ENCODE measurements around the gene PITX3. TPM values are rescaled to one million over a fixed set of nuclear protein-coding genes. Genes with fewer than 3 reads are reported as not detected.

Gene PITX3
- total and polyA plus RNA-seq, 9 of the 15 experiments (the other 6 are each of a cell fraction or from before 2014, with no cell fraction given), result 0.30 to 0.98 (median 0.95) TPM; not detected in 6

DNA sequence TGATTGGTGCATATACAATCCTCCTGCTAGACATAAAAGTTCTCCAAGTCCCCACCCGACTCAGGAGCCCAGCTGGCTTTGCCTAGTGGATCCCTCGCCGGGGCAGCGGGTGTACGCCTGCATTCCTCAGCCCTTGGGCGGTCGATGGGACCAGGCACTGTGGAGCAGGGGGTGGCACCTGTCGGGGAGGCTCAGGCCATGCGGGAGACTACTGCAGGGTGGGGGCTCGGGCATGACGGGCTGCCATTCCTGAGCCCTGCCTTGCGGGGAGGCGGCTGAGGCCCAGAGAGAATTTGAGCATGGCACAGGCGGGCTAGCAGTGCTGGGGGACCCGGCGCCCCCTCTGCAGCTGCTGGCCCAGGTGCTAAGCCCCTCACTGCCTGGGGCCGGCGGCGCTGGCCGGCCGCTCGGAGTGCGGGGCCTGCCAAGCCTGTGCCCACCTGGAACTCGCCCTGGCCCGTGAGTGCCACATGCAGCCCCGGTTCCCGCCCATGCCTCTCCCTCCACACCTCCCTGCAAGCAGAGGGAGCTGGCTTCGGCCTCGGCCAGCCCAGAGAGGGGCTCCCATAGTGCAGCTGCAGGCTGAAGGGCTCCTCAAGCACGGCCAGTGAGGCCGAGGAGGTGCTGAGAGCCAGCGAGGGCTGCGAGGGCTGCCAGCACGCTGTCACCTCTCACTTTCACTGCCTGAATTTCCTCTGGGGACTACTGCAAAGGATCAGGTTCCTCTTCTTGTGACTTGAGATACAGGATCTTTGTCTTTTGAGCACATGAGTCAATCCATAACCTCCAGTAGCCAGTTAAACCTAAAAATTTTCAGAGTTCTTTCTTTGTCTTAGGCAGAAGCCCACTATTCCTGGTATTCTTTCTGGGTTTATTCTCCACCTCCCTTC lies 40.3 kb downstream of the PITX3 start:
- BruUV-seq (replicated peaks), result no TSS peak
- no peak for FAIRE-seq
- no peaks in the 10 kb centered on the region for H3K79me2 ChIP-seq (ENCODE audit: control insufficient read depth, insufficient read depth, low read length)
- no peaks in the 10 kb centered on the region for H3K36me3 ChIP-seq (ENCODE audit: control insufficient read depth, insufficient read depth, low read length)
- no peak overlapping the region for H3K4me2 ChIP-seq (ENCODE audit: insufficient read depth, low read length)
- ChIA-PET POLR2A (no interaction called here), CTCF (ENCODE audit: low intra/inter-chr PET ratio) (no interaction called here)
- H3K9me1 ChIP-seq (ENCODE audit: control insufficient read depth, insufficient read depth, low read length), result no peaks in the 10 kb centered on the region
- H3K27ac ChIP-seq (ENCODE audit: extremely low read depth, low read depth, low read length), result no peak overlapping the region
- in situ Hi-C loops (cut with MboI), result no loop called here
- WGBS (ENCODE audit: insufficient coverage, low coverage, missing lambda C conversion rate), result 3% methylated on average over 12 of the region's 34 CpGs
- no peaks in the 10 kb centered on the region for H4K20me1 ChIP-seq (replicated peaks; ENCODE audit: control insufficient read depth, insufficient read depth, low read length)
- H3K9me3 ChIP-seq (replicated peaks; ENCODE audit: control insufficient read depth, insufficient read depth, low read depth, low read length), result no peaks in the 10 kb centered on the region; the same call in 1 of the 2 replicates
- peaks cover 0 to 7% of the 10 kb centered on the region in 2 experiments; a peak in 2 of 5 replicates for H3K4me1 ChIP-seq (replicated peaks in 1 of 2; ENCODE audit: control insufficient read depth in 2 of 2, insufficient read depth in 2 of 2, low read length in 2 of 2)
- intact Hi-C loops (cut with micrococcal nuclease), result no loop called here
- no peak overlapping the region for H3K9ac ChIP-seq (ENCODE audit: insufficient read depth in 1 of 2, low read depth in 2 of 2, low read length in 2 of 2)
- ATAC-seq, result no peak
- no peak overlapping the region for H3K4me3 ChIP-seq
- no peak overlapping the region for H2AFZ ChIP-seq (ENCODE audit: low read depth, low read length)
- DNase-seq (ENCODE audit: extremely low read depth in 1 of 4, low spot score in 3 of 4), result no peak
- peaks cover 0 to 14% of the 10 kb centered on the region in 2 experiments; a peak in 2 of 5 replicates for H3K27me3 ChIP-seq (ENCODE audit: control insufficient read depth in 2 of 2, insufficient read depth in 2 of 2, low read length in 2 of 2)
- TF ChIP-seq RB1 (IDR thresholded peaks at IDR 0.05; ENCODE audit: low read depth), result no peak
- no peak for TF ChIP-seq POLR3A (IDR thresholded peaks at IDR 0.05; ENCODE audit: borderline replicate concordance, extremely low read depth, insufficient read depth, insufficient read length)
- TF ChIP-seq RNF2 (IDR thresholded peaks at IDR 0.05), result no peak
- TF ChIP-seq SMAD4 (CRISPR knock-in tag; conservative IDR thresholded peaks at IDR 0.05), result no peak
- no peak for TF ChIP-seq ETS2 (tag; IDR thresholded peaks at IDR 0.05; ENCODE audit: borderline replicate concordance, poor library complexity, severe bottlenecking)
- TF ChIP-seq, protein P1, sequence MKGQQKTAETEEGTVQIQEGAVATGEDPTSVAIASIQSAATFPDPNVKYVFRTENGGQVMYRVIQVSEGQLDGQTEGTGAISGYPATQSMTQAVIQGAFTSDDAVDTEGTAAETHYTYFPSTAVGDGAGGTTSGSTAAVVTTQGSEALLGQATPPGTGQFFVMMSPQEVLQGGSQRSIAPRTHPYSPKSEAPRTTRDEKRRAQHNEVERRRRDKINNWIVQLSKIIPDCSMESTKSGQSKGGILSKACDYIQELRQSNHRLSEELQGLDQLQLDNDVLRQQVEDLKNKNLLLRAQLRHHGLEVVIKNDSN (CRISPR knock-in tag; IDR thresholded peaks at IDR 0.05), result no peak
- no peak for TF ChIP-seq FOSL1 (tag; conservative IDR thresholded peaks at IDR 0.05)
- TF ChIP-seq, protein P2, sequence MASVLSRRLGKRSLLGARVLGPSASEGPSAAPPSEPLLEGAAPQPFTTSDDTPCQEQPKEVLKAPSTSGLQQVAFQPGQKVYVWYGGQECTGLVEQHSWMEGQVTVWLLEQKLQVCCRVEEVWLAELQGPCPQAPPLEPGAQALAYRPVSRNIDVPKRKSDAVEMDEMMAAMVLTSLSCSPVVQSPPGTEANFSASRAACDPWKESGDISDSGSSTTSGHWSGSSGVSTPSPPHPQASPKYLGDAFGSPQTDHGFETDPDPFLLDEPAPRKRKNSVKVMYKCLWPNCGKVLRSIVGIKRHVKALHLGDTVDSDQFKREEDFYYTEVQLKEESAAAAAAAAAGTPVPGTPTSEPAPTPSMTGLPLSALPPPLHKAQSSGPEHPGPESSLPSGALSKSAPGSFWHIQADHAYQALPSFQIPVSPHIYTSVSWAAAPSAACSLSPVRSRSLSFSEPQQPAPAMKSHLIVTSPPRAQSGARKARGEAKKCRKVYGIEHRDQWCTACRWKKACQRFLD (CRISPR knock-in tag; IDR thresholded peaks at IDR 0.05), result no peak
- TF ChIP-seq ZBTB8A (IDR thresholded peaks at IDR 0.05; ENCODE audit: partially characterized antibody), result no peak
- TF ChIP-seq MIER1 (IDR thresholded peaks at IDR 0.05; ENCODE audit: low read depth), result no peak
- TF ChIP-seq KLF6 (CRISPR knock-in tag; IDR thresholded peaks at IDR 0.05; ENCODE audit: borderline replicate concordance), result no peak
- TF ChIP-seq, protein P3, sequence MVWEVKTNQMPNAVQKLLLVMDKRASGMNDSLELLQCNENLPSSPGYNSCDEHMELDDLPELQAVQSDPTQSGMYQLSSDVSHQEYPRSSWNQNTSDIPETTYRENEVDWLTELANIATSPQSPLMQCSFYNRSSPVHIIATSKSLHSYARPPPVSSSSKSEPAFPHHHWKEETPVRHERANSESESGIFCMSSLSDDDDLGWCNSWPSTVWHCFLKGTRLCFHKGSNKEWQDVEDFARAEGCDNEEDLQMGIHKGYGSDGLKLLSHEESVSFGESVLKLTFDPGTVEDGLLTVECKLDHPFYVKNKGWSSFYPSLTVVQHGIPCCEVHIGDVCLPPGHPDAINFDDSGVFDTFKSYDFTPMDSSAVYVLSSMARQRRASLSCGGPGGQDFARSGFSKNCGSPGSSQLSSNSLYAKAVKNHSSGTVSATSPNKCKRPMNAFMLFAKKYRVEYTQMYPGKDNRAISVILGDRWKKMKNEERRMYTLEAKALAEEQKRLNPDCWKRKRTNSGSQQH (CRISPR knock-in tag; IDR thresholded peaks at IDR 0.05), result no peak
- TF ChIP-seq YY1 (IDR thresholded peaks at IDR 0.05; ENCODE audit: borderline replicate concordance in 1 of 3, control insufficient read depth in 1 of 3, extremely low read depth in 1 of 3, insufficient read depth in 3 of 3, insufficient read length in 1 of 3, insufficient replicate concordance in 2 of 3, low read depth in 1 of 3, low read length in 2 of 3), result no peak
- TF ChIP-seq HDGF (IDR thresholded peaks at IDR 0.05), result no peak
- TF ChIP-seq RBM22 (IDR thresholded peaks at IDR 0.05; ENCODE audit: low read depth, low read length, poor library complexity, severe bottlenecking), result no peak
